Ishikawa (cell line): ENCODE data around the gene ARMCX1.

ENCODE experiments used
- CEBPB ChIP-seq: IDR thresholded peaks from 2 replicates; pipeline ENCODE4 v1.6.1; 2012
- CREB1 ChIP-seq: IDR thresholded peaks from 2 replicates; pipeline ENCODE4 v1.6.1; 2012; ENCODE audit warnings: low read depth
- EGR1 ChIP-seq: IDR thresholded peaks from 2 replicates; pipeline ENCODE4 v1.6.1; 2012
- EP300 ChIP-seq: IDR thresholded peaks from 2 replicates; pipeline ENCODE4 v1.6.1; 2012; ENCODE audit warnings: borderline replicate concordance
- FOXM1 ChIP-seq: IDR thresholded peaks from 2 replicates; pipeline ENCODE4 v1.6.1; 2012; ENCODE audit warnings: low read depth, borderline replicate concordance
- MAX ChIP-seq: IDR thresholded peaks from 2 replicates; pipeline ENCODE4 v1.6.1; 2012
- NFIC ChIP-seq: IDR thresholded peaks from 2 replicates; pipeline ENCODE4 v1.6.1; 2012
- RAD21 ChIP-seq: IDR thresholded peaks from 2 replicates; pipeline ENCODE4 v1.6.1; 2012; ENCODE audit warnings: low read depth
- REST ChIP-seq: IDR thresholded peaks from 2 replicates; pipeline ENCODE4 v1.6.1; 2012; ENCODE audit warnings: low read depth, mild to moderate bottlenecking
- TAF1 ChIP-seq: IDR thresholded peaks from 2 replicates; pipeline ENCODE4 v1.6.1; 2012; ENCODE audit warnings: low read depth, mild to moderate bottlenecking
- TCF12 ChIP-seq: IDR thresholded peaks from 2 replicates; pipeline ENCODE4 v1.6.1; 2012; ENCODE audit warnings: low read depth
- TEAD4 ChIP-seq: IDR thresholded peaks from 2 replicates; pipeline ENCODE4 v1.6.1; 2012
- USF1 ChIP-seq: IDR thresholded peaks from 2 replicates; pipeline ENCODE4 v1.6.1; 2012
- YY1 ChIP-seq: IDR thresholded peaks from 2 replicates; pipeline ENCODE4 v1.6.1; 2012; ENCODE audit warnings: low read depth
- ZBTB7A ChIP-seq: IDR thresholded peaks from 2 replicates; pipeline ENCODE4 v1.6.1; 2012; ENCODE audit warnings: low read depth

ARMCX1 gene

GRCh38 chrX:101550362-101550750 is at the start of gene ARMCX1:
Gene ARMCX1 (plus strand): TSS chrX:101550547. CDS start chrX:101552931, 2,384 bp downstream.
- TF ChIP-seq TEAD4, result no peak
- TF ChIP-seq EP300, result no peak
- TF ChIP-seq TAF1, result no peak
- no peak for TF ChIP-seq ZBTB7A
- no peak for TF ChIP-seq EGR1

GRCh38 chrX:101507372-101507771 is 43.0 kb upstream of the ARMCX1 start:
- TF ChIP-seq TCF12 (no peak), MAX (no peak), REST (no peak), NFIC (no peak), CREB1 (no peak), CEBPB (no peak), USF1 (no peak), YY1 (no peak), TEAD4 (no peak), FOXM1 (no peak)

- TF ChIP-seq USF1, result no peak
- TF ChIP-seq EP300, result no peak
- TF ChIP-seq TAF1, result no peak
- TF ChIP-seq RAD21, result no peak
- no peak for TF ChIP-seq YY1
- no peak for TF ChIP-seq REST
- TF ChIP-seq NFIC, result no peak
- no peak for TF ChIP-seq TCF12
These were observed 42.4 kb upstream of the ARMCX1 start for GRCh38 chrX:101507986-101508385.

- TF ChIP-seq USF1 (no peak), EP300 (no peak), CEBPB (no peak), NFIC (no peak), YY1 (no peak), ZBTB7A (no peak), RAD21 (no peak), EGR1 (no peak), CREB1 (no peak), TEAD4 (no peak), TAF1 (no peak), MAX (no peak)
These were observed 19.4 kb upstream of the ARMCX1 start for GRCh38 chrX:101530944-101531343.

- TF ChIP-seq CREB1, result no peak
- no peak for TF ChIP-seq YY1
- TF ChIP-seq NFIC, result no peak
- no peak for TF ChIP-seq RAD21
- no peak for TF ChIP-seq EP300
- no peak for TF ChIP-seq TCF12
- TF ChIP-seq CEBPB, result no peak
- TF ChIP-seq ZBTB7A, result no peak
- TF ChIP-seq FOXM1, result no peak
- TF ChIP-seq REST, result no peak
- TF ChIP-seq USF1, result no peak
- TF ChIP-seq EGR1, result no peak
- no peak for TF ChIP-seq MAX
- no peak for TF ChIP-seq TAF1
- TF ChIP-seq TEAD4, result no peak
These were observed 11.2 kb upstream of the ARMCX1 start for GRCh38 chrX:101539116-101539515.
